Stimulated activated CD8-positive, alpha-beta memory T cell treated with anti-CD3 and anti-CD28 coated beads, Interleukin-4, amount 100 ng/mL, for 24 hours (primary cell): ENCODE data around the gene ANP32B.

Experiments used
- DNase-seq: peaks from one replicate; pipeline ENCODE4 v3.0.0-alpha.2; 2020; ENCODE audit warnings: low read depth

ANP32B gene

DNA sequence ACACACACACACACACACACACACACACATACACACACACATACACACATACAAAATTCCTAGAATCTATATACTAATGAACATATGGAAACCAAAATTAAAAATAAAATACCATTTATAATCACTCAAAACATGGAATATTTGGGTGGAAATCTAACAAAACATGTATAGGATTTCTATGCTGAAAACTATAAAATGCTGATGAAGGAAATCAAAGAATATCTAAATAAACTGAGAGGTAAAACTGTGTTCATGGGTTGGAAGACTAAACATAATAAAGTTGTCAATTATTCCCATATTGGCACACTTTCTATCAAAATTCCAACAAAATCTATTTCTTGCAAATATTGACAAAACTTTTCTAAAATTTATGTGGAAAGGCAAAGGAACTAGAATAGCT is 48.0 kb downstream of the ANP32B start:
- no peak for DNase-seq

DNA sequence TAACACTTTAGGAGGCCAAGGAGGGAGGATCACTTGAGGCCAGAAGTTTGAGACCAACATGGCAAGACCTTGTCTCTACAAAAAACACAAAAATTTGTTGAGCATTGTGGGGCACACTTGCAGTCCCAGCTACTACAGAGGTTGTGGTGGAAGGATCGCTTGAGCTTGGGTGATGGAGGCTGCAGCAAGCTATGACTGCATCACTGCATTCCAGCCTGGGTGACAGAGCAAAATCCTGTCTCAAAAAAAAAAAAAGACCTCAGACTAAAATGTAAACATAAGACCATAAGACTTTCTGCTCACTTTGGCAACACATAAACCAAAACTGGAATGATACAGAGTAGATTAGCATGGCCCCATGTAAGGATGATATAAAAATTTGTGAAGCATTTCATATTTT is 48.8 kb downstream of the ANP32B start:
- DNase-seq = no peak

GRCh38 chr9:98034593-98035546 is 51.7 kb downstream of the ANP32B start:
- DNase-seq = peak; percentile 81

DNA sequence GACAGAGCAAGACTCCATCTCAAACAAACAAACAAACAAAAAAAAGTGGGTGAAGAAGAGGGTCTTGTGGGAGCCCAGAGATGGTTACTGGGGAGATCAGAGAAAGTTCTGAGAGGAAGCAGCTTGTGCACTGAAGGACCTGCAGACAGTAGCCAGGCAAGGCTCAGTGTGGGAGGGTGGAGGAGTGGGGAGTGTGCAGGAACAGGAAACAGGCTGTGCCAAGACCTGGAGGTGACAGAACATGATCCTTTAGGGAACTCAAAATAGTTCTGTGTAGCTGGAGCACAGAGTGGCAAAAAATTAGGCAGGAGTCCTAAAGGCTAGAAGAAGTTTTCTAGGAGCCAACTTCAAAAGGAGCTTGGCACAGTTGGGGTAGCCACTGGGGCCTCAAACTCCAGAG is 54.2 kb downstream of the ANP32B start:
- no peak for DNase-seq

GRCh38 chr9:98038958-98039357 is 55.8 kb downstream of the ANP32B start:
- DNase-seq = no peak

- no peak for DNase-seq
Observed at GRCh38 chr9:98039607-98040017, 56.5 kb downstream of the ANP32B start.

- DNase-seq = no peak
Observed at GRCh38 chr9:98040212-98040611, 57.1 kb downstream of the ANP32B start.

- no peak for DNase-seq
Observed at GRCh38 chr9:98043915-98044314, 60.8 kb downstream of the ANP32B start.

- DNase-seq = no peak
Observed at GRCh38 chr9:98045234-98046179, 62.4 kb downstream of the ANP32B start.

- DNase-seq = no peak
Observed at GRCh38 chr9:98046180-98046543, 63.0 kb downstream of the ANP32B start.

GRCh38 chr9:98047002-98047401 is 63.9 kb downstream of the ANP32B start:
- no peak for DNase-seq

DNA sequence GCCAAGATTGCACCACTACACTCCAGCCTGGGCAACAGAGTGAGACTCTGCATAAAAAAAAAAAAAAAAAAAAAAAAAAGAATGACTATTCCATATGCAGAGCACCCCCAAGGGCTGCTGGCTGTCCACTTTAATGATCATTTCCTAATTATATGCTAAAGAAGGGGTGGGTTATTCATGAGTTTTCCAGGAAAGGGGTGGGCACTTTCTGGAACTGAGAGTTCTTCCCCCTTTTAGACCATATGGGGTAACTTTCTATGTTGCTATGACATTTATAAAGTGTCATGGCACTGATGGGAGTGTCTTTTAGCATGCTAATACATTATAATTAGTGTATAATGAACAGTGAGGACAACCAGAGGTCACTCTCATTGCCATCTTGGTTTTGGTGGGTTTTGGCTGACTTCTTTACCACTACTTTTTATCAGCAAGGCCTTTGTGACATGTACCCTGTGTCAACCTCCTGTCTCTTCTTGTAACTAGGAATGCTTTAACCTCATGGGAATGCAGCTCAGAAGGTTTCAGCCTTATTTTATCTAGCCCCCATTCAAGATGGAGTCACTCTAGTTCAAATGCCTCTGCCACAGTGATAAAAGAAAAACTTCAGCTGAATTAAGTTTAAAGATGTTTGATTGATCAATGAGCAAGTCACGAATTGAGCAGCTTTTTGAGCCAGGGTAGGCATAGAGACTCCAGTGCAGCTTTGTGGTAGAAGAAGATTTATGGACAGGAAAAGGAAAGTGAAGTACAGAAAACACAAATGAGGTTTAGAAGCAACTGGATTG is 66.3 kb downstream of the ANP32B start:
- no peak for DNase-seq

GRCh38 chr9:98050351-98050750 is 67.2 kb downstream of the ANP32B start:
- DNase-seq = no peak

GRCh38 chr9:98054376-98054951 is 71.3 kb downstream of the ANP32B start:
- DNase-seq = no peak

- peak; percentile 89 for DNase-seq
Observed at GRCh38 chr9:98056269-98057137, 73.4 kb downstream of the ANP32B start, which contains the start of gene NANS. Gene NANS, plus strand, starts transcription at chr9:98056732. Its CDS starts 77 bp downstream, at chr9:98056809.

GRCh38 chr9:98057138-98057799 is 74.1 kb downstream of the ANP32B start:
- DNase-seq = no peak

GRCh38 chr9:98062161-98062560 is 79.0 kb downstream of the ANP32B start:
- DNase-seq = no peak

- DNase-seq = no peak
Observed at GRCh38 chr9:98064623-98065392, 81.7 kb downstream of the ANP32B start.
